Adrenal gland (tissue), 12 donors: ENCODE data around the gene PDC. TPM values are rescaled to one million over a fixed set of nuclear protein-coding genes. Genes with fewer than 3 reads are reported as not detected.

Experiments used
- DNase-seq, 7 donors: peaks; one replicate each; pipeline ENCODE4 v3.0.0-alpha.2; 2019 to 2020
- H3K27ac ChIP-seq, 5 donors: fragments of 200-600 bp; sonication (generic) in 4 of 5; 1 replicate in 3 of 5; 2 replicates in 2 of 5; pipeline versions ENCODE4 v1.5.1 to v1.8.0; 2016 to 2020; ENCODE audit warnings: mild to moderate bottlenecking in 1 of 5
- H3K27me3 ChIP-seq: fragments of 200-600 bp; 2 replicates; pipeline ENCODE4 v1.8.0; 2021
- H3K36me3 ChIP-seq, 2 donors: fragments of 200-600 bp; replicated peaks in 1 of 2; 1 replicate in 1 of 2; 2 replicates in 1 of 2; pipeline versions ENCODE4 v1.5.1 to v1.8.0; 2018 to 2022
- H3K4me1 ChIP-seq, 2 donors: fragments of 200-600 bp; replicated peaks in 1 of 2; 1 replicate in 1 of 2; 2 replicates in 1 of 2; pipeline versions ENCODE4 v1.5.1 to v1.8.0; 2018 to 2021
- H3K4me3 ChIP-seq, 4 donors: fragments of 200-600 bp; sonication (generic) in 3 of 4; one replicate each; pipeline ENCODE4 v1.5.1; 2016 to 2018
- H3K9me3 ChIP-seq, 3 donors: fragments of 200-600 bp; sonication (generic) in 1 of 3; replicated peaks in 1 of 3; 1 replicate in 2 of 3; 2 replicates in 1 of 3; pipeline versions ENCODE4 v1.5.1 to v1.8.0; 2016 to 2021
- POLR2A ChIP-seq, 2 donors: fragments of 450-650 bp; IDR thresholded peaks; one replicate each; pipeline ENCODE4 v1.6.1; 2017; ENCODE audit warnings: antibody characterized with exemption in 2 of 2, mild to moderate bottlenecking in 2 of 2, moderate library complexity in 1 of 2
- WGBS, 4 donors: extraction: QIAGEN DNeasy Blood & Tissue Kit in 2 of 4; methylation state at CpG; one replicate each; pipeline versions ENCODE4 v1.1.5 to v1.1.7; 2013 to 2017; 5-methylcytosine and 5-hydroxymethylcytosine counted together
- intact Hi-C, 2 donors: fragments of 100-400 bp; cut with DNase I; formaldehyde crosslinking; loops; one replicate each; pipeline versions ENCODE4 v1.14.1 to v1.15.0; 2022 to 2023
- polyA plus RNA-seq, 3 donors: library from polyadenylated mRNA; stranded (reverse); fragments of 200-250 nt in 2 of 3; fragments of 350-450 nt in 1 of 3; fragmentation: Illumina TruSeq in 1 of 3; extraction: RNeasy Lipid Tissue Mini Kit (QIAGEN cat#74804) in 1 of 3; gene quantifications; one replicate each; pipeline ENCODE4 v1.2.3, GENCODE V29; 2013 to 2014
- total RNA-seq, 9 donors: library from RNA; depleted of rRNA in 4 of 9; stranded (reverse); fragments of >200 nt in 4 of 9; fragments of 120-200 nt in 1 of 9; fragmentation: NEBNext Ultra II Directional in 1 of 9; extraction: Animal tissue kit (Norgen Biotek cat#: 25700) in 1 of 9; gene quantifications; one replicate each; pipeline versions ENCODE4 v1.1.0 to v1.2.4, GENCODE V29; 2013 to 2023
- TF ChIP-seq, protein P1 (sequence below), 6 experiments: fragments of 450-650 bp in 4 of 6; fragments of 200-600 bp in 2 of 6; sonication (generic) in 1 of 6; IDR thresholded peaks; 1 replicate in 5 of 6; 2 replicates in 1 of 6; pipeline versions ENCODE4 v1.5.1 to v1.8.0; 2016 to 2021; ENCODE audit warnings: antibody characterized with exemption in 6 of 6, mild to moderate bottlenecking in 2 of 6, moderate library complexity in 1 of 6
- donor health status: healthy with polysubstance abuse.
- donor health status: Bipolar disorder and iron deficiency.
- donor health status: DM: yes; HTN: yes; CAD: no.
- donor health status: DM: no; HTN: no; CAD: no.
- donor health status: DM: no; HTN: no; CAD: no.
- donor health status: DM: yes; HTN: yes; CAD: no.

The PDC gene
- total and polyA plus RNA-seq, 12 donors, result not detected

DNA sequence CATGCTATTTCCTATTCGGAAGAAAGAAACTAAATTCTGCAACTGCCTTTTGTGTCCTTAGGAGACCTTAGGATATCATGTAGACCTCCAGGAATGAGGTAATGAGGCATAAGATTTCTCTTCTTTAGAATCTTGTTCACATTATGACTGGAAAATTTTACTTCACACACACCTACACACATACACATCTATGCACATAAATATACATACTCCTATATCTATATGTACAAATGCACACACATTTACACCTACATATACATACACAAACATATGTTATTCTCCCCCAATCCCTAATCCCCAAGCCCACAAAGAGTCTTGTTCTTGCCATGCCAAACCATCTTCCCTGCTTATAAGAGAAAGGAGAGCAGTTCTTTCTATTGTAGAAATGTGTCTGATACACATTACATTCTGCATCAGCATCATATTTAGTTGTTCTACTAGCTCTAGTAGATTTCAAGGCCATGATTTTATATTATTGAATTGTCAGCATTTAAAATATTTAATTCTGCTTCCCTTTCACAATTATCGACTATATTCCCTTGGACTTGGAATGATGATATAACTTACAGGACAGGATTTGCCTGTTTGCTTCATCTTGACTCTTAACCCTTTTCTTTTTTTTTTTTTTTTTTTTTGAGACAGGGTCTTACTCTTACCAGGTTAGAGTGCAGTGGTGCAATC, 35.4 kb upstream of the PDC start:
- DNase-seq, result no peak
- Histone ChIP-seq H3K9me3 (no peaks in the 10 kb centered on the region), H3K27me3 (no peaks in the 10 kb centered on the region), H3K4me3 (no peak overlapping the region), H3K4me1 (no peaks in the 10 kb centered on the region), H3K27ac (no peak overlapping the region), H3K36me3 (no peaks in the 10 kb centered on the region)
- intact Hi-C loops, result no loop called here
- TF ChIP-seq POLR2A (IDR thresholded peaks at IDR 0.05), result no peak
- TF ChIP-seq, protein P1, sequence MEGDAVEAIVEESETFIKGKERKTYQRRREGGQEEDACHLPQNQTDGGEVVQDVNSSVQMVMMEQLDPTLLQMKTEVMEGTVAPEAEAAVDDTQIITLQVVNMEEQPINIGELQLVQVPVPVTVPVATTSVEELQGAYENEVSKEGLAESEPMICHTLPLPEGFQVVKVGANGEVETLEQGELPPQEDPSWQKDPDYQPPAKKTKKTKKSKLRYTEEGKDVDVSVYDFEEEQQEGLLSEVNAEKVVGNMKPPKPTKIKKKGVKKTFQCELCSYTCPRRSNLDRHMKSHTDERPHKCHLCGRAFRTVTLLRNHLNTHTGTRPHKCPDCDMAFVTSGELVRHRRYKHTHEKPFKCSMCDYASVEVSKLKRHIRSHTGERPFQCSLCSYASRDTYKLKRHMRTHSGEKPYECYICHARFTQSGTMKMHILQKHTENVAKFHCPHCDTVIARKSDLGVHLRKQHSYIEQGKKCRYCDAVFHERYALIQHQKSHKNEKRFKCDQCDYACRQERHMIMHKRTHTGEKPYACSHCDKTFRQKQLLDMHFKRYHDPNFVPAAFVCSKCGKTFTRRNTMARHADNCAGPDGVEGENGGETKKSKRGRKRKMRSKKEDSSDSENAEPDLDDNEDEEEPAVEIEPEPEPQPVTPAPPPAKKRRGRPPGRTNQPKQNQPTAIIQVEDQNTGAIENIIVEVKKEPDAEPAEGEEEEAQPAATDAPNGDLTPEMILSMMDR (IDR thresholded peaks at IDR 0.05), result no peak
- 88 to 93% (median 90%) methylated on average over 2 of the region's 2 CpGs for WGBS, 4 donors

DNA sequence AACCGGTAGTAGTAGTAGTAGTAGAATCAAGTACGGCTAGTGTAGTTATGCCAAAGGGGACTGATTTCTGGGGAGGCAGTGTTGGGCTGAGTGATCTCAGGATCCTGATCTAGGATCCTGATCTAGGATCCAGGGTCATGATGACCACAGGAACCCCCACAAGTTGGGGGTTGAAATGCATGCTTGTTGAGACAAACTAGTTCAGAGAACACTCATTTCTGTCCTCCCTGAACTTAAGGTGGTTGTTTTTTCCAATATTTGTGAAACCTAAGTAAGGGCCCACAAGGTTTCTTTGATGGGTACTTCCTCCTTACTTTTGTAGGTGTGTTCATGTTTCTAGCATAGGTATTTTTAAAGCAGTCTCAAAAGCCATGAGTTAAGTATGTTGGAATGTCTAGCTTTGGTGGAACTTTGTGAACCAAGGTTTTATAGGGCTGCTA, 33.9 kb upstream of the PDC start:
- TF ChIP-seq, protein P1 (IDR thresholded peaks at IDR 0.05), result no peak
- no peak for TF ChIP-seq POLR2A (IDR thresholded peaks at IDR 0.05)
- intact Hi-C loops, result no loop called here
- H3K36me3 ChIP-seq, result no peaks in the 10 kb centered on the region
- no peak overlapping the region for H3K27ac ChIP-seq
- 67 to 91% (median 87%) methylated on average over 2 of the region's 2 CpGs for WGBS, 4 donors
- H3K27me3 ChIP-seq, result no peaks in the 10 kb centered on the region
- H3K4me1 ChIP-seq, result no peaks in the 10 kb centered on the region
- DNase-seq, result no peak
- H3K9me3 ChIP-seq, result no peaks in the 10 kb centered on the region
- H3K4me3 ChIP-seq, result no peak overlapping the region

DNA sequence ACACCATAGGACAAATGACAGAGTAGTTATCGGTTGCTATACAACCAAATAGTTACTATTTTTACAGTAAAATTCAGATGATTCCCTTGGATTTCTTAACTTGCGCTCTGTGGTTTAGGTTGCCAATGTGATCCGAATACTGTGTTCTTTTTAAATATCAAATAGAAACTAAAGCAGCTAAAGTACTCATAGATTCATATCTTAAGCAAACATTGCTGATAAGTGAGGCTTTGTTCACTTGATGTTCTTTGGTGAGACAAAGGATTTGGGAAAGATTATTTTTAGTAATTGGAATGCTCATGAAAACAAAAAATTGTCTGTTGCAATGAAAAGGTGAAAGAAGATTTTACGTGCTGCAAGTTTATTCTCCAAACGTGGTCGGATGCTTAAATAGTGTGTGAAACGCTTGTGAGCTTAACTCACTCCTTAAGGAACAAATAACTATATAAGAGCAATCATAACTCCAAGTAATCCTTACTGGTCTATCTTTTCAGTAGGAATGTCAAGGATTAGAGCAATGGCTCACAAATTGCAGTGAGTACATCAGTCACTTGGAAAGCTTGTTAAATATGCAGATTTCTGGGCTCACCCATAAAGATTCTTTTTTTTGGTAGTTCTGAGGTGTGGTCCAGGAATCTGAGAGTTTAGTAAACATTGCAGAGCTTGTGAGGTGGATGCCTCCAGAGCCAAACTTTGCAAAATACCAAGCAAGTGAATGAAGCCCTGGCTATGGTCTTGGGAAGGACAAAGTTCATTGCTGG, 31.8 kb upstream of the PDC start:
- intact Hi-C loops, result no loop called here
- H3K4me3 ChIP-seq, result no peak overlapping the region

DNA sequence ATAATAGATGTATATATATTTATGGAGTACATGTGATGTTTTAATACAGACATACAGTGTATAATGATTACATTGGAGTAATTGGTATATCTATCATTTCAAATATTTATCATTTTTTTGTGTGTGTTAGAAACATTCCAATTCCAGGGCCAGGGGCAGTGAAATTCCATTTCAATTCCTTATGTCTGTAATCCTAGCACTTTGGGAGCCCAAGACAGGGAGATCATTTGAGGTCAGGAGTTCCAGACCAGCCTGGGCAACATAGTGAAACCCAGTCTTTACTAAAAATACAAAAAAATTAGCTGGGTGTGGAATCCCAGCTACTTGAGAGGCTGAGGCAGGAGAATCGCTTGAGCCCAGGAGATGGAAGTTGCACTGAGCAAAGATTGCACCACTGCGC, 30.4 kb upstream of the PDC start:
- Histone ChIP-seq H3K27ac (no peak overlapping the region), H3K9me3 (no peaks in the 10 kb centered on the region), H3K4me1 (no peaks in the 10 kb centered on the region), H3K27me3 (no peaks in the 10 kb centered on the region), H3K36me3 (no peaks in the 10 kb centered on the region), H3K4me3 (no peak overlapping the region)
- WGBS, 4 donors, result 89 to 100% (median 93%) methylated on average over 2 of the region's 2 CpGs
- no peak for DNase-seq
- TF ChIP-seq POLR2A (IDR thresholded peaks at IDR 0.05), result no peak
- TF ChIP-seq, protein P1 (IDR thresholded peaks at IDR 0.05), result no peak
- intact Hi-C loops, result no loop called here

More for the DNA sequence above, 31.8 kb upstream of the PDC start:
- Histone ChIP-seq H3K27me3 (no peaks in the 10 kb centered on the region), H3K27ac (no peak overlapping the region), H3K4me1 (no peaks in the 10 kb centered on the region), H3K36me3 (no peaks in the 10 kb centered on the region), H3K9me3 (no peaks in the 10 kb centered on the region)
- WGBS, 4 donors, result 81 to 87% (median 84%) methylated on average over 7 of the region's 7 CpGs
- TF ChIP-seq, protein P1 (IDR thresholded peaks at IDR 0.05), result no peak
- no peak for TF ChIP-seq POLR2A (IDR thresholded peaks at IDR 0.05)
- no peak for DNase-seq
